Spleen (tissue), 7 donors: ENCODE results near the gene TNFRSF25.

ENCODE experiments used
- CTCF ChIP-seq, 11 experiments: fragments of 200-600 bp in 7 of 11; fragments of 450-650 bp in 4 of 11; sonication (generic) in 4 of 11; IDR thresholded peaks in 8 of 11; conservative IDR thresholded peaks in 3 of 11; 1 replicate in 7 of 11; 2 replicates in 4 of 11; pipeline versions ENCODE4 v1.4.0 to v1.8.0; 2016 to 2021; ENCODE audit warnings: antibody characterized with exemption in 11 of 11, inconsistent platforms in 4 of 11, mild to moderate bottlenecking in 1 of 11
- POLR2A ChIP-seq, 3 donors: fragments of 450-650 bp; IDR thresholded peaks; one replicate each; pipeline ENCODE4 v1.5.1; 2017; ENCODE audit warnings: antibody characterized with exemption in 3 of 3, mild to moderate bottlenecking in 1 of 3
- donor health status: DM: no; HTN: no; CAD: no; lungs with moderate emphysema.
- donor health status: DM: no; HTN: no; CAD: no.
- donor health status: DM: no; HTN: no; CAD: no.

- TF ChIP-seq CTCF (IDR thresholded peaks at IDR 0.05 in 8 of 11, conservative IDR thresholded peaks at IDR 0.05 in 3 of 11) (no peak), POLR2A (IDR thresholded peaks at IDR 0.05) (no peak)
Observed at GRCh38 chr1:6507461-6507911, 41.5 kb upstream of the TNFRSF25 start.
